SIG-M5 treated with dmso at 0.1 percent for 504 hours (cell line): ENCODE measurements around the gene PRND.
A peak's percentile ranks its signal among the peaks of the same experiment; 100 is the strongest.
"Not testable (repeated sequence)": the region's sequence is repeated elsewhere in the genome, so short reads cannot be mapped to it uniquely, and the experiment has no call there.

Experiments used
- DNase-seq: peaks from one replicate; lab custom pipeline; 2025; ENCODE audit not compliant: unreplicated experiment; lab: John Stamatoyannopoulos, UW

Gene PRND, protein sequence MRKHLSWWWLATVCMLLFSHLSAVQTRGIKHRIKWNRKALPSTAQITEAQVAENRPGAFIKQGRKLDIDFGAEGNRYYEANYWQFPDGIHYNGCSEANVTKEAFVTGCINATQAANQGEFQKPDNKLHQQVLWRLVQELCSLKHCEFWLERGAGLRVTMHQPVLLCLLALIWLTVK

DNA sequence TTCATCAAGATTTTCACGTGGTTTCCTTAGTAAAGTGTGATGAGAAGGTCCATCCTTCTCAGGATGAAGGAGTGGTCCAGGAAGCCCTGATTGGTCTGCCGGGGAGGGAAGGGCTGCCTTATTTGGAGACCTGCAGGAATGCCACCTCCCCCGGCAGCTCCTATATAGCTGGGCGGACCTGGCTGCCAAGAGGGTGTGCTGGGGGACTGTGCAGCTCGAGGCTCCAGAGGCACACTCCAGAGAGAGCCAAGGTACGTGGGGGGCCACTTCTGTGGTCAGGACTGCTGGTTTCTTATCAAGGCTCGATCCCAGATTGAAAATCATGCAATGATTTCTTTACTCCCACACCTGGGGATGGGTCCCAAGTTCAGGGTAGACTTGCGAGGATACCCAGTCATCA, at the start of gene PRND:
Gene PRND, plus strand, starts transcription at position 191 of the 400 bp plus-strand sequence. CDS start 2,643 bp downstream, outside the sequence.
- DNase-seq = no peak

- DNase-seq = no peak
These were observed 48.8 kb upstream of the PRND start for GRCh38 chr20:4672948-4673347.

DNA sequence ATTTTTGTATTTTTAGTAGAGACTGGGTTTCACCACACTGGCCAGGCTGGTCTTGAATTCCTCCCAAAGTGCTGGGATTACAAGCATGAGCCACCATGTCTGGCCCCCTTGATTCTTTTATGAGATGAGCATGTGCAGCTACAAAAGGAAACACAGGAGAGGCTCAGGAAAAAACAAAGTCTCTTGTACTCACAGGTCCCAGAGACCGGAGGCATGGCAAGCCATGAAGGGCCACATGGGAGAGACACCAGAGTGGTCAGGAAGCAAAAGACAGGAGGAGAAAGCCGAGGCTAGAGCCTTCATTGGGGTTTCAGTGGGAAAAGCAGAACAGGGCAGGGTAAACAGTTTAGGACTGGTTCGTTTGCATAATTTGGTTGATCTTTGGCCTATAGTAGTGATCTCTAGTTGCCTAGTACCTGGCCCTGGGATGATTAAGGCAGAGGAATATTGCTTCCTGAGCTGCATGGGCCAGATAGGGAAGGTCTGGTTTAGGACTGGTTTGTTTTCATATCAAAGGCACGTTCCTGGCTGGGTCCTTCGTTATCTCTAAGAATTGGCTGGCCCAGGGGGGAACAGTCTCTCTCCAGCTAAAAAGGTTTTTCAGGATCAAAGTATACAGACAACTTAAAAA, 48.2 kb upstream of the PRND start:
- DNase-seq = no peak

DNA sequence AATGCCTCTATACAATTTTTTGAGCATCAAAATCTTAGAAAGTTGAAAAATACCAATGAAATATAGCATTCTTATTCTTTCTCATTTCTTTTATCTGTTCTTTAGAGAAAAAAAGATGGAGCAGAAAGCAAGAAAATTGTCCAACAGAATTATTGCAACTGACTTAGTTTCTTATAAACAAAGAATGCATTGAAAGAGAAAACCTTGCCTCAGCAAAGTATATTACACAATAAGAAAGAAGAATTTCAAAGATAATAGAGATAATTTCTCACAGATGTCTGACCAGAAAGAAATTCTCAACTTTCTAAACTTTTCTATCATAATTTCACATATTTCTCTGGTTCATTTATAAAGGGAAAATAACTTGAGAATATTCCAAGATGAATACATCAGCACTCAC, 47.0 kb upstream of the PRND start:
- DNase-seq = no peak

GRCh38 chr20:4677846-4678245, 43.9 kb upstream of the PRND start:
- DNase-seq = no peak

DNA sequence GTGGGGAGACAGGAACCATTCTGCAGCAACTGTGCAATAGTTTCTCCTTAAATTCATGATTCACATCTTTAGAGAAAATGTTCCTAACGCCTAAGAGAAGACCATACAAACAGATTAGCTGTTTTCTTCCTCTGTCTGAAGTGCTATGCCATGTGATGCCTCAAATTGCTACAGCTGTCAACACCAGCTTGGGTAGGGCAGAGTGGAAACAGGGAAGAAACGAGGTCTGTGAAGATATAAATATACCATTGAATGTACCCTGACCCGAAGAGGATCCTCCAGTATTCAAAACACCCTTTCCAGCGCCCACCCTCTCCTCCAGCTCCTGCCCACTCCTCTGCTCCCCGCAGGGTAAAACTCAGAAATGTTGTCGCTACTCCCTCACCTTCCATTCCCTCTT, 40.3 kb upstream of the PRND start:
- DNase-seq = no peak

DNA sequence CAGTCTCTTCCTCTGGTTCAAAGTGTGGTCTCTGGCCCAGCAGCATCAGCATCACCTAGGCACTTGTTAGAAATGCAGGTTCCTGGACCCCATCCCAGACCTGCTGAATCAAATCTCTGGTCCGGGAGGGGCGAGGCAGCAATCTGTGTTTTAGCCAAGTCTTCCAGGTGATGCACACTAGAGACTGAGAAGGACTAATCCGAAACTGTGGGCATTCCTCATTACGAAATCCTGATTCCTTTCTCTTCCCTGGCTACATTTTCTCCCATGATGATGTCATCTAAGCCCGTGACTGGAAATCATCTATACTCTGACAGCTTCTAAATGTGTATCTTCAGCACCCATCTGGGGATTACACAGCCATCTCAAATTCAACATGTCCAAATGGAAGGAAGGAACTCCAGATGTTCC, 39.7 kb upstream of the PRND start:
- no peak for DNase-seq

GRCh38 chr20:4682682-4683081, 39.0 kb upstream of the PRND start:
- DNase-seq = no peak

DNA sequence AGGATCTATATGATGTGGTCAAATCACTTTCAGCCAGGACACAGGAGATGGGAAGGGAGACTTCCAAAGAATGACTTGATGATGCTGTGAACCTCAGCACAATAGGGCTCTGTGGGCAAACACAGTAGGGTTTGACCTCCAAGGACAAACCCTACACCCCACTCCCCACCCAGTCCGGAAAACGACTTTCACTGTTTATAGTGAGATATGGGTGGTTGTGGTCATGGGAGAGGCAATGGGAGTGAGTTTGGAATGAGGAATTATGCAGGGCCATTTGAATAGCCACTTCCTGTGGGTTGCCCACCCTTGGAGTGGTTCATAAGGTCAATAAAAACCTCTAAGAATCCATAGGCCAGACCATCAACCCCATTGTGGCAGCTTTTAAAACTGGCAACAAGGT, 38.4 kb upstream of the PRND start:
- DNase-seq = no peak

DNA sequence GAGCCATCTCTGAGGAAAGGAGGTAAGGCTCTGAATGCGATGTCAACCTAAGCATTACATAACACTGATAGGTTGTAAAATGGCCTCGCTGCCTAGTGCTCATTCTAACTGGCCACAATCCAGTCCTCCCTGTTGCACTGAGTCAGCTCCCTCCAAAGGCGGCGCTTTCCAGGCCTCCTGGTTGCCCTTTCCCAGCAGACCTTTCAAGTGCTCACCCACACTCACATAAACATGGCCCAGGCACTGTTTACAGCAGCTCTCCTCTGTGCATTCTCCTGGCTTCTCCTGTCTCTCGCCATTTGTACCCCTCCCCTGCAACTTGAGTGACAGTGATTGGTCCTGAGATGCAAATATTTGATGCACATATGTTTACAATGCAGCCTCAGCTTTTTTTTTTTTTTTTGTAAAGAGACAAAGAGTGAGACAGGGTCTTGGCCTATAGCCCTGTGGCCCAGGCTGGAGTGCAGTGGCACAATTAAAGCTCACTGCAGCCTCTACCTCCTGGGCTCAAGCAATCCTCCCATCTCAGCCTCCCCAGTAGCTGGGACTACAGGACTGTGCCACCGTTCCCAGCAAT, 36.8 kb upstream of the PRND start:
- DNase-seq = no peak

- DNase-seq = no peak
These were observed 35.8 kb upstream of the PRND start for GRCh38 chr20:4685923-4686221.

DNA sequence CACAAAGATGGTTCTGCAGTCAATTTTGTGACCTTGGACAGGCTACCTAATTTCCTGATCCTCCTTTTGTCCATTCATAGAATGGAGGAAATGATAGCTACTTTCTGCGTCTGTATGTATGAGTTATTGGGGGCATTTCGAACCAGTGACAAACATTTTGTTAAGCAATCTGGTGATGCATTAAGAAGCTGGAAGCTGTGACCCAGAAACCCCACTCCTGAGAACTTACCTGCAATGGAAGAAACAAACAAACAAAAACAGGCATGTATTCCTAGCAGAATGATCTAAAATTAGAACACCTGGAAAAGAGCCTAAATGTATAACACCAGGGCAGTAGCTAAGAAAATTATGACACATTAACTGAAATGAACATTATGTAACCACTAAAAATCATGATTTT, 33.4 kb upstream of the PRND start:
- no peak for DNase-seq

GRCh38 chr20:4689220-4689619, 32.5 kb upstream of the PRND start:
- no peak for DNase-seq

GRCh38 chr20:4691753-4692152, 30.0 kb upstream of the PRND start:
- no peak for DNase-seq

- no peak for DNase-seq
These were observed 27.6 kb upstream of the PRND start for GRCh38 chr20:4694076-4694475.

GRCh38 chr20:4697189-4697830, 24.4 kb upstream of the PRND start:
- DNase-seq = no peak

DNA sequence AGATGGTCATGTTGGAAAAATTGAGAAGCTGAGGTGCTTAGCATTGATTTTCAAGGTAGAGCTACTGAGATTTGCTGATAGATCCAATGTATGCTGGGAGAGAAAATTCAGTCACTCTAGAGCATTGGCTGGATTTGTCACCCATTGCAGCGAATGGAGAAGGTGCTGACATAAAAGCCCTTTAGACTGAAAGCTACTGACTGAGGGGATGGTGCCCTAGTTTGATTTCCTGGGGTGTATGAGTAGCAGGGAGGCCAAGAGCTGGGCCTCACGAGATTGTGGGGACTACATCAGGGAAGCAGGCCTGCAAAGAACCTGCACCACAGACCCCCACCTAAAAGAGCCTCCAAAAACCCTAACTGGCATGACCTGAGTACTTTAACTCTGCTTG, 23.9 kb upstream of the PRND start:
- DNase-seq = no peak

GRCh38 chr20:4699216-4699615, 22.5 kb upstream of the PRND start:
- no peak for DNase-seq

GRCh38 chr20:4699957-4700356, 21.8 kb upstream of the PRND start:
- DNase-seq = no peak

GRCh38 chr20:4702562-4703280, 19.0 kb upstream of the PRND start:
- peak; percentile 20 for DNase-seq

DNA sequence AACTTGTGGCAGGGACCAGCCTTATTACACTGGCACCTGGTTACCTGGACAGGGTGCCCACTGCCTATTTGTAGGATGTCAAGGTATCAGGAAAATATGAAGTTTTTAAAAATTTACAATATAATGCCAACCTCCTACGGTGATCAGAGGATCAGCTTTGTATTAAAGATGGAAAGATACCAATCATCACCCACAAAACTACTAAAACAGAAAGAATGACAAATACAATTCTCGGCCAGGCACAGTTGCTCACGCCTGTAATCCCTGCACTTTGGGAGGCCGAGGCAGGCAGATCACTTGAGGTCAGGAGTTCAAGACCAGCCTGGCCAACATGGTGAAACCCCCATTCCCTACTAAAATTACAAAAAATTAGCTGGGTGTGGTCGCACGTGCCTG, 18.4 kb upstream of the PRND start:
- no peak for DNase-seq

DNA sequence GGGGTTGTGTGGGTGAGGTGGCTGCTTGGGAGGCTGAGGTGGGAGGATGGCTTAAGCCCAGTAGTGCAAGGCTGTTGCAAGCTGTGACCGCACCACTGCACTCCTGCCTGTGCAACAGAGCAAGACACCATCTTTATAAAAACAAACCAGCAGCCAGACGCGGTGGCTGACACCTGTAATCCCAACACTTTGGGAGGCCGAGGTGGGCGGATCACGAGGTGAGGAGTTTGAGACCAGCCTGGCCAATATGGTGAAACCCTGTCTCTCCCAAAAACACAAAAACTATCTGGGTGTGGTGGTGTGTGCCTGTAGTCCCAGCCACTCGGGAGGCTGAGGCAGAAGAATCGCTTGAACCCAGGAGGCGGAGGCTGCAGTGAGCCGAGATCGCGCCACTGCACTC, 14.8 kb upstream of the PRND start:
- not testable (repeated sequence) for DNase-seq
